RWPE1 (cell line): ENCODE results near the gene SEC22A.

Source experiments
- CTCF ChIA-PET: fragments of 350-600 bp; sonication (Branson Sonifier 250); formaldehyde crosslinking; extraction: SDS; loops from one replicate; lab custom pipeline; 2021; lab: Yijun Ruan, JAX
- POLR2A ChIA-PET: fragments of 400-600 bp; formaldehyde crosslinking; extraction: SDS; loops from one replicate; lab custom pipeline; 2020; ENCODE audit warnings: antibody characterized with exemption; ENCODE audit not compliant: low non-redundant PET; lab: Yijun Ruan, JAX
- DNase-seq: peaks from one replicate; pipeline ENCODE4 v3.0.0; 2012; ENCODE audit warnings: low spot score
- H3K27ac ChIP-seq: fragments of 450-650 bp; 2 replicates; pipeline ENCODE4 v1.5.1; 2017
- TF ChIP-seq, protein P1 (sequence below): fragments of 450-650 bp; conservative IDR thresholded peaks from 2 replicates; pipeline ENCODE4 v1.5.1; 2017; ENCODE audit warnings: low read depth, mild to moderate bottlenecking

SEC22A gene

GRCh38 chr3:123296261-123296660 lies 94.5 kb downstream of the SEC22A start:
- DNase-seq, result no peak
- POLR2A ChIA-PET, result no interaction called here
- H3K27ac ChIP-seq, result no peak overlapping the region
- TF ChIP-seq, protein P1, sequence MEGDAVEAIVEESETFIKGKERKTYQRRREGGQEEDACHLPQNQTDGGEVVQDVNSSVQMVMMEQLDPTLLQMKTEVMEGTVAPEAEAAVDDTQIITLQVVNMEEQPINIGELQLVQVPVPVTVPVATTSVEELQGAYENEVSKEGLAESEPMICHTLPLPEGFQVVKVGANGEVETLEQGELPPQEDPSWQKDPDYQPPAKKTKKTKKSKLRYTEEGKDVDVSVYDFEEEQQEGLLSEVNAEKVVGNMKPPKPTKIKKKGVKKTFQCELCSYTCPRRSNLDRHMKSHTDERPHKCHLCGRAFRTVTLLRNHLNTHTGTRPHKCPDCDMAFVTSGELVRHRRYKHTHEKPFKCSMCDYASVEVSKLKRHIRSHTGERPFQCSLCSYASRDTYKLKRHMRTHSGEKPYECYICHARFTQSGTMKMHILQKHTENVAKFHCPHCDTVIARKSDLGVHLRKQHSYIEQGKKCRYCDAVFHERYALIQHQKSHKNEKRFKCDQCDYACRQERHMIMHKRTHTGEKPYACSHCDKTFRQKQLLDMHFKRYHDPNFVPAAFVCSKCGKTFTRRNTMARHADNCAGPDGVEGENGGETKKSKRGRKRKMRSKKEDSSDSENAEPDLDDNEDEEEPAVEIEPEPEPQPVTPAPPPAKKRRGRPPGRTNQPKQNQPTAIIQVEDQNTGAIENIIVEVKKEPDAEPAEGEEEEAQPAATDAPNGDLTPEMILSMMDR, result no peak
- CTCF ChIA-PET, result no interaction called here

GRCh38 chr3:123296836-123297626 lies 95.3 kb downstream of the SEC22A start:
- ChIA-PET POLR2A (no interaction called here), CTCF (interaction anchor here (0.7 kb wide), 3 partner anchors 12 to 1063 kb away, joined by 3 to 5 read pairs (median 4); no protein-coding TSS in a partner anchor)

DNA sequence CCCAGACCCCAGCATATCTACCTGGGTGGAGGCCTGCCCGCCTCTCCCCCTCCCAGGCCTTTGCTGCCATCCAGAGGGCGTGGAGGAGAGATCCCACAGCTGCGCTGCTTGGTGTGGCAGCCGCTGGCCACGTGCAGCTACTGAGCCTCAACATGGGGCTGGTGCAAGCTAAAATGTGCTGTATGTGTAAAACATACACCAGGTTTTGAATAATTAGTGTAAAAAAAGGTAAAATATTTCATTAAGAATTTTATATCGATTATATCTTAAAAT lies 95.8 kb downstream of the SEC22A start:
- no peak for DNase-seq
- ChIA-PET CTCF (interaction anchor here (0.7 kb wide), 2 partner anchors 29 to 1064 kb away, joined by 4 to 5 read pairs; no protein-coding TSS in a partner anchor), POLR2A (no interaction called here)
- H3K27ac ChIP-seq, result no peak overlapping the region
- TF ChIP-seq, protein P1, result no peak

More at GRCh38 chr3:123296836-123297626, 95.3 kb downstream of the SEC22A start:
- no peak for DNase-seq
- TF ChIP-seq, protein P1, result no peak
- no peak overlapping the region for H3K27ac ChIP-seq

DNA sequence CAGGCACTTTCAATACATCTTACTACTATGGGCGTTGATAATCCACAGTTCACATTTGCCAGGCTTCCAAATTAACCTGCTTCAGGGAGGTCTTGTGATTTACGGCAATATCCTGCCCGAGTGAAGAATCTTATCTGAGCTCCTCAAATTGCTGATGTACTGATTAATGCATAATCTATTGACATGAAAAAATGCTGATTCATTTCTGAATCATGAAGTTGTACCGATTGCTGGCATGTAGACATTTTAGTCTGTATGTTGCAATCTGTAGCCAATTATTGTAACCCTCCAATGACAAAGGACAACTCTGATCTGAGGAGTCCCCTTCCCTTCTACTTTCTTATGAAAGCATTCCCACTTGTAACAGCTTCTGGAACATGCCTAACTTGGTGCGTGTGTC lies 97.2 kb downstream of the SEC22A start:
- CTCF ChIA-PET, result no interaction called here
- no peak overlapping the region for H3K27ac ChIP-seq
- DNase-seq, result no peak
- TF ChIP-seq, protein P1, result no peak
- POLR2A ChIA-PET, result no interaction called here

DNA sequence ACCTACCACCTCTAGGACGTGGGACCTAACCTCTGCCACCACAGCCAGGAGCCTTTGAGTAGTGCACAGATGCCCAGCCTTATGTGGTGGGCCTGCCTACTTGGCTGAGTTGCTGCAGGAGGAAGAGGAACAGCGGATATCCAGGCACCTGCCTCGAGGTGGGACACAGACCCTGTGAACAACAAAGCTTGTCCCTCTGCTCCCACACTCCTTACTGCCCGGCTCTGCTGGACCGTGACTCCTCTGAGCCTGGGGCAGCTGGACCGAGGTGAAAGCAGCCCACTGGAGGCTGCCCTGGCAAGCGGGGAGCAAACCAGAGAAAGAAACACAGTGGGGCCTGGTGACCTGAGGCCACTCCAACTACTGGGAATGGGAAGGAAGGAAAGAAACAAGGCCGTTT lies 97.8 kb downstream of the SEC22A start:
- POLR2A ChIA-PET, result no interaction called here
- TF ChIP-seq, protein P1, result no peak
- no peak for DNase-seq
- no peak overlapping the region for H3K27ac ChIP-seq
- CTCF ChIA-PET, result no interaction called here

GRCh38 chr3:123300056-123300455 lies 98.3 kb downstream of the SEC22A start:
- TF ChIP-seq, protein P1, result no peak
- ChIA-PET CTCF (no interaction called here), POLR2A (no interaction called here)
- no peak for DNase-seq
- H3K27ac ChIP-seq, result no peak overlapping the region
